ENCODE measurements around the gene PHRF1. TPM values are rescaled to one million over a fixed set of nuclear protein-coding genes. Genes with fewer than 3 reads are reported as not detected.

PHRF1 gene
- total RNA-seq, 1 experiment from 2014 or later: 45.5 TPM

DNA sequence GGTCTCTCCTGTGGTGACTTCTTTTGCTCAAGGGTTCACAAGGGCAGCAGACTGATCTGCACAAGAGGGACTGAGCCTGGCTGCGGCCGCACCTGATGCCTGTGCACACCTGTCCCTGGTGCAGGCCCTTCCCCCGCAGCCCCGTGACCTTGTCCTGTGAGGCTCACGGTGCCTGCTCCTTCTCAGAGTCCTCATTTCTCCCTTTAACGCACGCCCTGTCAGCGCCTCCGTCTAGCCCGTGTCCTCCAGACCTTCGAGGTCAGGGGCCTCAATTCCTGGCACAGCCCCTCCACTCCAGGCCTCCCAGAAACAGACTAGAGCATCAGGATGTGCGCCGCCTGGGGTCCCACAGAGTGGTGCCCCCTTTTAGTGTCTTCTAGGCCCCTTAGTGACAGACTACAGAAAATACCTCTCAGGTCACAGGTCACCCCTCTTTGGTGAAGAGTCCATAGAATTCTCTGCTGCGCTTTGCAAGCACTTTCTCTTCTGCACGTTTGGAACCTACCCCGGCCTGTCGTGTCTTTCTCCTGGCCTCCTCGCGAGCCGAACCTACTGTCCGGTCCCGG, 59.8 kb downstream of the PHRF1 start:
- Histone ChIP-seq H4K20me1 (ENCODE audit: insufficient read depth) (no peaks in the 10 kb centered on the region), H3K27ac (ENCODE audit: low read depth, low read length) (no peak overlapping the region), H3K9ac (ENCODE audit: low read length) (no peak overlapping the region), H3K4me2 (ENCODE audit: low read length) (no peak overlapping the region), H3K4me1 (ENCODE audit: control insufficient read depth in 1 of 2, insufficient read depth in 2 of 2, low read length in 2 of 2) (no peaks in the 10 kb centered on the region), H2AFZ (ENCODE audit: low read depth, low read length, poor library complexity, severe bottlenecking) (no peak overlapping the region), H3K9me3 (ENCODE audit: control insufficient read depth in 1 of 2, insufficient read depth in 1 of 2, low read depth in 1 of 2, low read length in 2 of 2) (no peaks in the 10 kb centered on the region), H3K4me3 (replicated peaks in 1 of 2; ENCODE audit: low read depth in 1 of 2, low read length in 2 of 2) (no peak overlapping the region), H3K27me3 (ENCODE audit: insufficient read depth, low read length) (no peaks in the 10 kb centered on the region), H3K9me2 (ENCODE audit: insufficient read depth) (no peaks in the 10 kb centered on the region), H3K36me3 (ENCODE audit: control insufficient read depth in 1 of 2, insufficient read depth in 2 of 2, low read length in 2 of 2) (no peaks in the 10 kb centered on the region), H3K79me2 (ENCODE audit: insufficient read depth, low read length) (no peaks in the 10 kb centered on the region)
- BruUV-seq (replicated peaks): no TSS peak
- TF ChIP-seq, protein P1, sequence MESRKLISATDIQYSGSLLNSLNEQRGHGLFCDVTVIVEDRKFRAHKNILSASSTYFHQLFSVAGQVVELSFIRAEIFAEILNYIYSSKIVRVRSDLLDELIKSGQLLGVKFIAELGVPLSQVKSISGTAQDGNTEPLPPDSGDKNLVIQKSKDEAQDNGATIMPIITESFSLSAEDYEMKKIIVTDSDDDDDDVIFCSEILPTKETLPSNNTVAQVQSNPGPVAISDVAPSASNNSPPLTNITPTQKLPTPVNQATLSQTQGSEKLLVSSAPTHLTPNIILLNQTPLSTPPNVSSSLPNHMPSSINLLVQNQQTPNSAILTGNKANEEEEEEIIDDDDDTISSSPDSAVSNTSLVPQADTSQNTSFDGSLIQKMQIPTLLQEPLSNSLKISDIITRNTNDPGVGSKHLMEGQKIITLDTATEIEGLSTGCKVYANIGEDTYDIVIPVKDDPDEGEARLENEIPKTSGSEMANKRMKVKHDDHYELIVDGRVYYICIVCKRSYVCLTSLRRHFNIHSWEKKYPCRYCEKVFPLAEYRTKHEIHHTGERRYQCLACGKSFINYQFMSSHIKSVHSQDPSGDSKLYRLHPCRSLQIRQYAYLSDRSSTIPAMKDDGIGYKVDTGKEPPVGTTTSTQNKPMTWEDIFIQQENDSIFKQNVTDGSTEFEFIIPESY (IDR thresholded peaks at IDR 0.05; ENCODE audit: extremely low read depth, insufficient replicate concordance, low read length): no peak
- no peak for TF ChIP-seq SP1 (IDR thresholded peaks at IDR 0.05; ENCODE audit: low read depth)
- TF ChIP-seq ZFX (IDR thresholded peaks at IDR 0.05): no peak
- DNase-seq (ENCODE audit: low read depth, low spot score): no peak
- ChIA-PET POLR2A (no interaction called here), CTCF (no interaction called here), RAD21 (ENCODE audit: low non-redundant PET in 1 of 2, low total read pairs in 2 of 2, uncharacterized antibody in 2 of 2, unreplicated experiment in 2 of 2) (no interaction called here)
- ATAC-seq: no peak
- intact Hi-C loops (cut with micrococcal nuclease): no loop called here

DNA sequence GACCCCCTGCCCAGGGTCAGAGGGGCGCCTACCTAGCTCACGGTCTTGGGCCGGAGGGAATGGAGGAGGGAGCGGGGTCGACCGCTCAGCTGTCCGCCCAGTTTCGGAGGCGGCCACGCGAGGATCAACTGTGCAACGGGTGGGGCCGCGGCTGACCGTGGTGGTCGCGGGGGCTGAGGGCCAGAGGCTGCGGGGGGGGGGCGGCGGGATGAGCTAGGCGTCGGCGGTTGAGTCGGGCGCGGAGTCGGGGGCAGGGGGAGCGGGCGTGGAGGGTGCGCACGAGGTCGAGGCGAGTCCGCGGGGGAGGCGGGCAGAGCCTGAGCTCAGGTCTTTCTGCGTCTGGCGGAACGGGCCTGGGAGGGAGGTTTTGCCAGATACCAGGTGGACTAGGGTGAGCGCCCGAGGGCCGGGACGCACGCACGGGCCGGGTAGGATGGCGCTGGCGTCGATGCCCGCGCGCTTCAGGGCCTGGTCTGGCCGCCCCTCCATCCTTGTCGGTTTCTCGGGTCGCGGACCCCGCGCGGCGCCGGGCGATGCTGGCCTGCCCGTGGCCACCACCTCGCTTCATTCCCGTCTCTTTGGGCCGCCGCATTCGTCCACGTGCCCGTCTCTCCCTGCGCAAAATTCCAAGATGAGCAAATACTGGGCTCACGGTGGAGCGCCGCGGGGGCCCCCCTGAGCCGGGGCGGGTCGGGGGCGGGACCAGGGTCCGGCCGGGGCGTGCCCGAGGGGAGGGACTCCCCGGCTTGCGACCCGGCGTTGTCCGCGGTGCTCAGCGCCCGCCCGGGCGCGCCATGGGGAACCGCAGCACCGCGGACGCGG, 60.5 kb downstream of the PHRF1 start, which contains the start of gene DRD4:
Gene DRD4, plus strand, starts transcription at position 759 of the 822 bp plus-strand sequence. Its CDS starts 36 bp downstream, at position 795.
- Histone ChIP-seq H4K20me1 (ENCODE audit: insufficient read depth) (no peaks in the 10 kb centered on the region), H2AFZ (ENCODE audit: low read depth, low read length, poor library complexity, severe bottlenecking) (no peak within 1 kb of the TSS), H3K9me2 (ENCODE audit: insufficient read depth) (no peaks in the 10 kb centered on the region), H3K9me3 (ENCODE audit: control insufficient read depth in 1 of 2, insufficient read depth in 1 of 2, low read depth in 1 of 2, low read length in 2 of 2) (no peaks in the 10 kb centered on the region), H3K36me3 (ENCODE audit: control insufficient read depth in 1 of 2, insufficient read depth in 2 of 2, low read length in 2 of 2) (no peaks in the 10 kb centered on the region; a peak in 1 of 4 replicates), H3K4me2 (ENCODE audit: low read length) (no peak within 1 kb of the TSS), H3K4me1 (ENCODE audit: control insufficient read depth in 1 of 2, insufficient read depth in 2 of 2, low read length in 2 of 2) (no peaks in the 10 kb centered on the region), H3K9ac (ENCODE audit: low read length) (no peak within 1 kb of the TSS), H3K79me2 (ENCODE audit: insufficient read depth, low read length) (no peaks in the 10 kb centered on the region), H3K27me3 (ENCODE audit: insufficient read depth, low read length) (no peaks in the 10 kb centered on the region), H3K4me3 (replicated peaks in 1 of 2; ENCODE audit: low read depth in 1 of 2, low read length in 2 of 2) (no peak within 1 kb of the TSS), H3K27ac (ENCODE audit: low read depth, low read length) (no peak within 1 kb of the TSS)
- intact Hi-C loops (cut with micrococcal nuclease): no loop called here
- no TSS peak for BruUV-seq (replicated peaks)
- ChIA-PET CTCF (no interaction called here), RAD21 (ENCODE audit: low non-redundant PET in 1 of 2, low total read pairs in 2 of 2, uncharacterized antibody in 2 of 2, unreplicated experiment in 2 of 2) (no interaction called here), POLR2A (no interaction called here)
- DNase-seq (ENCODE audit: low read depth, low spot score) (no peak), ATAC-seq (no peak)
- TF ChIP-seq, protein P2, sequence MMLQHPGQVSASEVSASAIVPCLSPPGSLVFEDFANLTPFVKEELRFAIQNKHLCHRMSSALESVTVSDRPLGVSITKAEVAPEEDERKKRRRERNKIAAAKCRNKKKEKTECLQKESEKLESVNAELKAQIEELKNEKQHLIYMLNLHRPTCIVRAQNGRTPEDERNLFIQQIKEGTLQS (IDR thresholded peaks at IDR 0.05): no peak
- TF ChIP-seq, protein P3, sequence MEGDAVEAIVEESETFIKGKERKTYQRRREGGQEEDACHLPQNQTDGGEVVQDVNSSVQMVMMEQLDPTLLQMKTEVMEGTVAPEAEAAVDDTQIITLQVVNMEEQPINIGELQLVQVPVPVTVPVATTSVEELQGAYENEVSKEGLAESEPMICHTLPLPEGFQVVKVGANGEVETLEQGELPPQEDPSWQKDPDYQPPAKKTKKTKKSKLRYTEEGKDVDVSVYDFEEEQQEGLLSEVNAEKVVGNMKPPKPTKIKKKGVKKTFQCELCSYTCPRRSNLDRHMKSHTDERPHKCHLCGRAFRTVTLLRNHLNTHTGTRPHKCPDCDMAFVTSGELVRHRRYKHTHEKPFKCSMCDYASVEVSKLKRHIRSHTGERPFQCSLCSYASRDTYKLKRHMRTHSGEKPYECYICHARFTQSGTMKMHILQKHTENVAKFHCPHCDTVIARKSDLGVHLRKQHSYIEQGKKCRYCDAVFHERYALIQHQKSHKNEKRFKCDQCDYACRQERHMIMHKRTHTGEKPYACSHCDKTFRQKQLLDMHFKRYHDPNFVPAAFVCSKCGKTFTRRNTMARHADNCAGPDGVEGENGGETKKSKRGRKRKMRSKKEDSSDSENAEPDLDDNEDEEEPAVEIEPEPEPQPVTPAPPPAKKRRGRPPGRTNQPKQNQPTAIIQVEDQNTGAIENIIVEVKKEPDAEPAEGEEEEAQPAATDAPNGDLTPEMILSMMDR (IDR thresholded peaks at IDR 0.05 in 2 of 3, conservative IDR thresholded peaks at IDR 0.05 in 1 of 3; ENCODE audit: borderline replicate concordance in 1 of 3, insufficient read depth in 1 of 3, low read depth in 2 of 3, low read length in 2 of 3): no peak
- no peak for TF ChIP-seq SP1 (IDR thresholded peaks at IDR 0.05; ENCODE audit: low read depth)
- no peak for TF ChIP-seq CEBPB (IDR thresholded peaks at IDR 0.05; ENCODE audit: low read depth)
- TF ChIP-seq, protein P1 (IDR thresholded peaks at IDR 0.05; ENCODE audit: extremely low read depth, insufficient replicate concordance, low read length): no peak
- TF ChIP-seq FOSL1 (IDR thresholded peaks at IDR 0.05; ENCODE audit: low read depth): no peak
- no peak for TF ChIP-seq ELF1 (IDR thresholded peaks at IDR 0.05; ENCODE audit: borderline replicate concordance, low read depth)
- TF ChIP-seq ZFX (IDR thresholded peaks at IDR 0.05): no peak
- no peak for TF ChIP-seq JUND (IDR thresholded peaks at IDR 0.05)
- TF ChIP-seq POLR2AphosphoS5 (IDR thresholded peaks at IDR 0.05; ENCODE audit: low read depth, low read length): no peak
- TF ChIP-seq YY1 (IDR thresholded peaks at IDR 0.05; ENCODE audit: extremely low read depth, insufficient replicate concordance, low read depth, low read length): no peak

All from HCT116 (cell line).